DOHH2 (cell line): Measurements from ENCODE around the gene LAP3.

Experiments used
- H3F3A ChIP-seq: fragments of 200-600 bp; sonication (generic), shearing (Covaris generic); 2 replicates; pipeline ENCODE4 v1.6.0; 2016; ENCODE audit warnings: antibody characterized with exemption, mild to moderate bottlenecking; ENCODE audit not compliant: control insufficient read depth, insufficient read depth
- H3K27ac ChIP-seq: fragments of 200-600 bp; sonication (generic); 2 replicates; pipeline ENCODE4 v1.5.1; 2014; ENCODE audit warnings: low read depth, mild to moderate bottlenecking, low read length, moderate library complexity
- H3K27me3 ChIP-seq: fragments of 200-600 bp; sonication (generic); 2 replicates; pipeline ENCODE4 v1.6.1; 2014; ENCODE audit warnings: mild to moderate bottlenecking, low read length, mixed read lengths; ENCODE audit not compliant: control insufficient read depth
- H3K36me3 ChIP-seq: fragments of 200-600 bp; sonication (generic); 2 replicates; pipeline ENCODE4 v1.6.1; 2014; ENCODE audit warnings: mild to moderate bottlenecking, low read length, moderate library complexity, mixed read lengths; ENCODE audit not compliant: control insufficient read depth
- H3K4me1 ChIP-seq: fragments of 200-600 bp; sonication (generic); 2 replicates; pipeline ENCODE4 v1.6.1; 2014; ENCODE audit warnings: mild to moderate bottlenecking, low read length, mixed read lengths; ENCODE audit not compliant: control insufficient read depth
- H3K4me2 ChIP-seq: fragments of 200-600 bp; sonication (generic); 2 replicates; pipeline ENCODE4 v1.6.0; 2014; ENCODE audit warnings: mild to moderate bottlenecking, low read length, moderate library complexity
- H3K4me3 ChIP-seq: fragments of 200-600 bp; sonication (generic); 2 replicates; pipeline ENCODE4 v1.5.1; 2014; ENCODE audit warnings: mild to moderate bottlenecking, low read length, mixed read lengths
- H3K79me2 ChIP-seq: fragments of 200-600 bp; sonication (generic); 2 replicates; pipeline ENCODE4 v1.6.1; 2014; ENCODE audit warnings: mild to moderate bottlenecking, low read length, mixed read lengths; ENCODE audit not compliant: control insufficient read depth
- H3K9me2 ChIP-seq: fragments of 200-600 bp; sonication (generic); replicated peaks from 2 replicates; pipeline ENCODE4 v1.6.1; 2014; ENCODE audit warnings: mild to moderate bottlenecking, low read length, mixed read lengths; ENCODE audit not compliant: control insufficient read depth
- H3K9me3 ChIP-seq: fragments of 200-600 bp; sonication (generic); 2 replicates; pipeline ENCODE4 v1.6.1; 2014; ENCODE audit warnings: antibody characterized with exemption, low read length, mixed read lengths; ENCODE audit not compliant: control insufficient read depth, insufficient read depth
- H4K20me1 ChIP-seq: fragments of 200-600 bp; sonication (generic); 2 replicates; pipeline ENCODE4 v1.6.0; 2014; ENCODE audit warnings: low read depth, mild to moderate bottlenecking, antibody characterized with exemption, low read length, moderate library complexity; ENCODE audit not compliant: control insufficient read depth, insufficient read depth
- EZH2phosphoT487 ChIP-seq: fragments of 200-600 bp; sonication (generic); IDR thresholded peaks from 2 replicates; pipeline ENCODE4 v1.6.1; 2017; ENCODE audit warnings: borderline replicate concordance, mild to moderate bottlenecking, antibody characterized with exemption, low read length, moderate library complexity, mixed read lengths
- TF ChIP-seq, protein P1 (sequence below): fragments of 200-600 bp; sonication (generic); IDR thresholded peaks from one replicate; pipeline ENCODE4 v1.5.1; 2014; ENCODE audit warnings: antibody characterized with exemption, mild to moderate bottlenecking, low read depth, low read length; ENCODE audit not compliant: poor library complexity, severe bottlenecking

Gene LAP3

DNA sequence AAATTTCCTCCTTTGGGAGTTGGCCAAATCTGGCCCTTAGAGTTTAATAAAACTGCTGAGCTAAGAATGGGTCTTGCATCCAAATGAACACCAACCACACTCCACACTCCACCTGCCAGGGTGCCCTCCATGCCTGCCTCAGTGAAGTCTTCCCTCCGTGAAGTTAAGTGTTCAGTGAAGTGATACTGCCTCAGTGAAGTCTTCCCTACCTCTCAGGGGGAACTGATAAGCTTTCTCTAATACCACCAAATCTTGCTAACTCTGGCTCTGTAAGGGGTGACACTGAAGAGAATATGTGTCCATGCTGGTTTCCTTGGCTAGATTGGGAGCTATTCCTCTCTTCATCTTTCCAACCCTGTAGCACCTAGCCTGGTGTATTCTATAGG, 65.4 kb downstream of the LAP3 start:
- H3K36me3 ChIP-seq, result peaks cover 4% of the 10 kb centered on the region; the same call in 1 of the 2 replicates
- no peaks in the 10 kb centered on the region for H3K79me2 ChIP-seq
- no peaks in the 10 kb centered on the region for H4K20me1 ChIP-seq
- no peak for TF ChIP-seq EZH2phosphoT487
- TF ChIP-seq, protein P1, sequence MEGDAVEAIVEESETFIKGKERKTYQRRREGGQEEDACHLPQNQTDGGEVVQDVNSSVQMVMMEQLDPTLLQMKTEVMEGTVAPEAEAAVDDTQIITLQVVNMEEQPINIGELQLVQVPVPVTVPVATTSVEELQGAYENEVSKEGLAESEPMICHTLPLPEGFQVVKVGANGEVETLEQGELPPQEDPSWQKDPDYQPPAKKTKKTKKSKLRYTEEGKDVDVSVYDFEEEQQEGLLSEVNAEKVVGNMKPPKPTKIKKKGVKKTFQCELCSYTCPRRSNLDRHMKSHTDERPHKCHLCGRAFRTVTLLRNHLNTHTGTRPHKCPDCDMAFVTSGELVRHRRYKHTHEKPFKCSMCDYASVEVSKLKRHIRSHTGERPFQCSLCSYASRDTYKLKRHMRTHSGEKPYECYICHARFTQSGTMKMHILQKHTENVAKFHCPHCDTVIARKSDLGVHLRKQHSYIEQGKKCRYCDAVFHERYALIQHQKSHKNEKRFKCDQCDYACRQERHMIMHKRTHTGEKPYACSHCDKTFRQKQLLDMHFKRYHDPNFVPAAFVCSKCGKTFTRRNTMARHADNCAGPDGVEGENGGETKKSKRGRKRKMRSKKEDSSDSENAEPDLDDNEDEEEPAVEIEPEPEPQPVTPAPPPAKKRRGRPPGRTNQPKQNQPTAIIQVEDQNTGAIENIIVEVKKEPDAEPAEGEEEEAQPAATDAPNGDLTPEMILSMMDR, result no peak
- no peaks in the 10 kb centered on the region for H3F3A ChIP-seq
- no peaks in the 10 kb centered on the region for H3K9me2 ChIP-seq
- no peak overlapping the region for H3K4me2 ChIP-seq
- no peak overlapping the region for H3K27ac ChIP-seq
- no peaks in the 10 kb centered on the region for H3K27me3 ChIP-seq
- H3K4me3 ChIP-seq, result no peak overlapping the region
- H3K9me3 ChIP-seq, result no peaks in the 10 kb centered on the region
- no peaks in the 10 kb centered on the region for H3K4me1 ChIP-seq

DNA sequence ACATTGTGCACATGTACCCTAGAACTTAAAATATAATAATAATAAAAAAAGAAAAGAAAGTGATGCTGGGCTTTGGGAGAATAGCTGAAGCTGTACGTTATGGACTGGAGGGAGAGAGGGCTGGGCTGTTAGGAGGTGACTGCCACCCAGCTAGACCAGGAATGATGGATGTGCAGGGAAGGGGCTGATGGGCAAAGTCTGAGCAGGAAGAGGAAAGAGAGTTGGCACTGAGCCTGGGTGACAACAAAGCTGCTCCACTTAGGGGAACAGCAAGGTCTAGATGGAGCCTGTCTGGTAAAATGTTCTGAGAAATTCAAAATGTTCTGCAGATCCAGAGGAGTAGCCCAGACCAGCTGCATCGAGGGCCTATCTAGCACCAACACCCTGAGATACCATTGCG, 69.7 kb downstream of the LAP3 start:
- Histone ChIP-seq H3F3A (no peaks in the 10 kb centered on the region), H3K36me3 (no peaks in the 10 kb centered on the region), H4K20me1 (no peaks in the 10 kb centered on the region), H3K27ac (no peak overlapping the region), H3K27me3 (peaks cover 2% of the 10 kb centered on the region; the same call in 1 of the 2 replicates), H3K4me2 (no peak overlapping the region), H3K9me3 (no peaks in the 10 kb centered on the region), H3K4me1 (no peaks in the 10 kb centered on the region), H3K9me2 (no peaks in the 10 kb centered on the region), H3K4me3 (no peak overlapping the region), H3K79me2 (no peaks in the 10 kb centered on the region)
- no peak for TF ChIP-seq EZH2phosphoT487
- TF ChIP-seq, protein P1, result no peak

DNA sequence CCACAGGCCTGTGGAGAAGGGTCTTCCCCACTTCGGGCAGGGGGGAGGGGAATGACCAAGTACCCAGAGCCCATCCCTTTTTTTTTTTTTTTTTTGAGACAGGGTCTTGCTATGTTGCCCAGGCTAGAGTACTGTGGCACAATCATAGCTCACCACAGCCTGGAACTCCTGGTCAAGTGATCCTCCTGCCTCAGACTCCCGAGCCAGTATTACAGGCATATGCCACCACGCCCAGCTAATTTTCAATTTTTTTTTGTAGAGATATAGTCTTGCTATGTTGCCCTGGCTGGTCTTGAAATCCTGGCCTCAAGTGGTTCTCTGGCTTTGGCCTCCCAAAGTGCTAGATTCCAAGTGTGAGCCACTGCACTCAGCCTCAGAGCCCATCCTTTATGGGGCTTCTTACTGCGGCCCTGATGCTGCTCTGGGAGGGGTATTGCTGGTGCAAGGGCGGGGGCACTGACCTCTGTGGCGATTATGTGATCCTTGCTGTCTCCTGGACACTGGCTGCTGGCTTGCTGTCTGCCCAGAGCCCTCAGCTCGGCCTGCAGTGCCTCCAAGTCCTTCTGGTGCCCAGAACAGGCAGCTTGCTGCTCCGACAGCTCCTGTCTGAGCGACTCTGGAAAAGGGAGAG, 70.3 kb downstream of the LAP3 start:
- Histone ChIP-seq H3K9me3 (no peaks in the 10 kb centered on the region), H3K9me2 (no peaks in the 10 kb centered on the region), H3K4me2 (no peak overlapping the region), H3K27ac (no peak overlapping the region), H4K20me1 (no peaks in the 10 kb centered on the region), H3K79me2 (no peaks in the 10 kb centered on the region), H3K4me3 (no peak overlapping the region), H3K4me1 (no peaks in the 10 kb centered on the region), H3K27me3 (peaks cover 2% of the 10 kb centered on the region; the same call in 1 of the 2 replicates), H3K36me3 (no peaks in the 10 kb centered on the region), H3F3A (no peaks in the 10 kb centered on the region)
- no peak for TF ChIP-seq EZH2phosphoT487
- TF ChIP-seq, protein P1, result no peak
